Endothelial cell (in vitro differentiated cells): Measurements from ENCODE around the gene RRBP1. TPM values are rescaled to one million over a fixed set of nuclear protein-coding genes. Genes with fewer than 3 reads are reported as not detected.

ENCODE experiments used
- DNase-seq: peaks from one replicate; pipeline ENCODE4 v3.0.0; 2021; ENCODE audit warnings: low spot score
- H3K27ac Mint-ChIP-seq: one replicate; pipeline ENCODE4 v1.8.0; 2021; ENCODE audit warnings: mixed read lengths, inconsistent platforms; ENCODE audit not compliant: unreplicated experiment
- H3K27me3 Mint-ChIP-seq: one replicate; pipeline ENCODE4 v1.8.0; 2021; ENCODE audit warnings: mild to moderate bottlenecking, moderate library complexity, mixed read lengths, inconsistent platforms; ENCODE audit not compliant: unreplicated experiment
- H3K36me3 Mint-ChIP-seq: one replicate; pipeline ENCODE4 v1.8.0; 2021; ENCODE audit warnings: mild to moderate bottlenecking, low read depth, mixed read lengths, inconsistent platforms; ENCODE audit not compliant: unreplicated experiment
- H3K4me1 Mint-ChIP-seq: one replicate; pipeline ENCODE4 v1.8.0; 2021; ENCODE audit warnings: mild to moderate bottlenecking, mixed read lengths, inconsistent platforms; ENCODE audit not compliant: unreplicated experiment
- H3K4me3 Mint-ChIP-seq: one replicate; pipeline ENCODE4 v1.8.0; 2021; ENCODE audit warnings: mild to moderate bottlenecking, mixed read lengths, inconsistent platforms; ENCODE audit not compliant: unreplicated experiment
- H3K9me3 Mint-ChIP-seq: one replicate; pipeline ENCODE4 v1.8.0; 2021; ENCODE audit warnings: mixed read lengths, inconsistent platforms; ENCODE audit not compliant: unreplicated experiment
- total RNA-seq: library from RNA; stranded (reverse); fragmentation: NEBNext Ultra II Directional; extraction: Animal tissue kit (Norgen Biotek cat#: 25700); gene quantifications from one replicate; pipeline ENCODE4 v1.2.1, GENCODE V29; 2021; ENCODE audit not compliant: unreplicated experiment
- TF ChIP-seq, protein P1 (sequence below): fragments of 200-600 bp; sonication (generic); IDR thresholded peaks from one replicate; pipeline ENCODE4 v1.5.0; 2021; ENCODE audit warnings: antibody characterized with exemption; ENCODE audit not compliant: unreplicated experiment

The RRBP1 gene
- total RNA-seq, 1 donor from 2014 or later: 179 TPM

DNA sequence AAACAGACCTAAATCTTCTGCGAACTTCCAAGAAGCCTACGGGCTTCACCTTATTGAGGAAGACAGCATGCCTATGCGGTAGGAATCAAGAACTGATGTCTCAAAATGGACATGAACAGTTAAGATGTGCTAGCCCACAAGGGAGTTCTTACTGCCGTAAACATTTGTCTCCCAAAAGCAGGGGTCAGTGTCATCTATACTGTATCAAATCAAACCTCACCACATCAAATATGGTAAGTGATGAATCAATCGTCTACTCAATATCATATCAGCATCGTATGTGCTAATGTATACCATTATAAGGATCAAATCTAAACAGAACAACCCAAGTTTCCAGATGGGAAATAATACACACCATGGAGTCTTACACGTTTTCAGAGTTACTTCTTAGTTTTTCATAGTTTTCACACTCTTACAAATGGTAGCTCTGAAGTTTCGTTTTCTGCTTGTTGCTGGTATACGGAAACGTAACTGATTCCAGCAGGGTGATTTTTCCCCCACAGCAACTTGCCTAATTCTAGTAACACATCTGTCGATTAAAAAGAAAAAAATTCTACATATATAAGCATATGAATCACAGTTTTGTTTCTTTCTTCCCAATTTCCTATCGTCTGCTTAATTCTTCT is 12.6 kb downstream of the RRBP1 start:
- Mint-ChIP-seq H3K9me3 (no peaks in the 10 kb centered on the region), H3K27ac (no peak overlapping the region), H3K4me1 (peaks cover 25% of the 10 kb centered on the region), H3K27me3 (no peaks in the 10 kb centered on the region), H3K36me3 (no peaks in the 10 kb centered on the region), H3K4me3 (no peak overlapping the region)
- DNase-seq: no peak
- TF ChIP-seq, protein P1, sequence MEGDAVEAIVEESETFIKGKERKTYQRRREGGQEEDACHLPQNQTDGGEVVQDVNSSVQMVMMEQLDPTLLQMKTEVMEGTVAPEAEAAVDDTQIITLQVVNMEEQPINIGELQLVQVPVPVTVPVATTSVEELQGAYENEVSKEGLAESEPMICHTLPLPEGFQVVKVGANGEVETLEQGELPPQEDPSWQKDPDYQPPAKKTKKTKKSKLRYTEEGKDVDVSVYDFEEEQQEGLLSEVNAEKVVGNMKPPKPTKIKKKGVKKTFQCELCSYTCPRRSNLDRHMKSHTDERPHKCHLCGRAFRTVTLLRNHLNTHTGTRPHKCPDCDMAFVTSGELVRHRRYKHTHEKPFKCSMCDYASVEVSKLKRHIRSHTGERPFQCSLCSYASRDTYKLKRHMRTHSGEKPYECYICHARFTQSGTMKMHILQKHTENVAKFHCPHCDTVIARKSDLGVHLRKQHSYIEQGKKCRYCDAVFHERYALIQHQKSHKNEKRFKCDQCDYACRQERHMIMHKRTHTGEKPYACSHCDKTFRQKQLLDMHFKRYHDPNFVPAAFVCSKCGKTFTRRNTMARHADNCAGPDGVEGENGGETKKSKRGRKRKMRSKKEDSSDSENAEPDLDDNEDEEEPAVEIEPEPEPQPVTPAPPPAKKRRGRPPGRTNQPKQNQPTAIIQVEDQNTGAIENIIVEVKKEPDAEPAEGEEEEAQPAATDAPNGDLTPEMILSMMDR: no peak

DNA sequence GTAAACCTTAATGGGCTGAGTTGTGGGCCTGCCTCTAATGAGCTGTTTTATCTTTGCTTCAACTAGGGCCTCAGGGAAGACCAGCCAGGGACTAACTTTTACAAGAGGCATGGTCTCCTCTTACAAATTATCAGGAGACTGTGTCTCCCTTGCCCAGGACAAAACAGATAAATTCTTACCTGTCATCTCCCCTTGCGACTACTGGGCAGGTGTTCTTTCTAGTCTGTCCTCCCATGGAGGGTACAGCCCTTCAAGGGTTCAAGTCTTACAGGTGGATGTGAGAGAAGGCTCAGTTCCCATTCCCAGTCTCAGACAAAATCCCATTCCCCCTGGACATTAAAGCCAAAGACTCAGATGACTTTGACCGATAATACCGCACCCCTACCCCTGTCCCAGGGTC is 13.6 kb downstream of the RRBP1 start:
- peaks cover 29% of the 10 kb centered on the region for H3K4me1 Mint-ChIP-seq
- no peak overlapping the region for H3K4me3 Mint-ChIP-seq
- DNase-seq: no peak

DNA sequence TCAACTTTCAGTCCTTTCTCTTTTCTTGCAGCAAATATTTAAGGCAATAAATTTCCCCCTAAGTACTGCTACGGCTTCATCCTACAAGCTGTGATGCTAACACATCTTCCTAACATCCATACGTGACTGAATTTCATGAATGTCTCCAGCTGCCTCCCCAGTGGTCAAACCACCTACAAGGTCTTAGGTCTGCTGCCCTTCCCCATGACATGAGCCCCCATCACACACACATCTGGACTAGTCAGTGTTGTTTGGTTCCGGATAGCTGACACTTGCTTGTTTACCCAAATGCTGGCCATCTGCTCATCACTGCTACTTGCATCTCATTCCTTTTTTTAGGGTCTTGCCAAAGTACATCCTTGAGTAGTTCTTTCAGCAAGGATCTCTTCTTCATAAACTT is 14.6 kb downstream of the RRBP1 start:
- Mint-ChIP-seq H3K4me1 (peaks cover 29% of the 10 kb centered on the region), H3K27ac (no peak overlapping the region), H3K36me3 (no peaks in the 10 kb centered on the region), H3K4me3 (no peak overlapping the region), H3K9me3 (no peaks in the 10 kb centered on the region), H3K27me3 (no peaks in the 10 kb centered on the region)
- TF ChIP-seq, protein P1: no peak
- DNase-seq: no peak

More for the DNA sequence above, 13.6 kb downstream of the RRBP1 start:
- TF ChIP-seq, protein P1: no peak
- Mint-ChIP-seq H3K27me3 (no peaks in the 10 kb centered on the region), H3K27ac (no peak overlapping the region), H3K36me3 (no peaks in the 10 kb centered on the region), H3K9me3 (no peaks in the 10 kb centered on the region)

DNA sequence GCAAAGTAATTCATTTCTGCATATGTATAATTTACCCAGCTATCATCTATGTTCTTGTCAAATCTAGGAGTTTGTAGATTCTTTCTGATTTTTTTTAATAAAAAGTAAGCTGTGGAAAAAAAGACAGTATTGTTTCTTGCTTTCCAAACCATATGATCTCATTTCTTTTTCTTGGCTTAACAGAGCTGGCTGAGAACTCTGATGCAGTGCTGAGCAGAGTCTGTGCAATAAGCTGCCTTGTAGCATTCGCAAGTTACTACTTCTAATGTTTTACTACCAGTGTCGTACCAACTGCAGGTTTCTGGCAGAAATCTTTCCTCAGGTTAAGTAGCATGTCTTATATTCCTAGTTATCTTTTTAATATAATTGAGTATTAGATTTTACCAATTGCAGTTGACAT is 15.6 kb downstream of the RRBP1 start:
- H3K27me3 Mint-ChIP-seq: no peaks in the 10 kb centered on the region
- H3K4me3 Mint-ChIP-seq: no peak overlapping the region
- H3K9me3 Mint-ChIP-seq: no peaks in the 10 kb centered on the region
- H3K36me3 Mint-ChIP-seq: no peaks in the 10 kb centered on the region
- peaks cover 35% of the 10 kb centered on the region for H3K4me1 Mint-ChIP-seq
- DNase-seq: no peak
- TF ChIP-seq, protein P1: no peak
- H3K27ac Mint-ChIP-seq: no peak overlapping the region

DNA sequence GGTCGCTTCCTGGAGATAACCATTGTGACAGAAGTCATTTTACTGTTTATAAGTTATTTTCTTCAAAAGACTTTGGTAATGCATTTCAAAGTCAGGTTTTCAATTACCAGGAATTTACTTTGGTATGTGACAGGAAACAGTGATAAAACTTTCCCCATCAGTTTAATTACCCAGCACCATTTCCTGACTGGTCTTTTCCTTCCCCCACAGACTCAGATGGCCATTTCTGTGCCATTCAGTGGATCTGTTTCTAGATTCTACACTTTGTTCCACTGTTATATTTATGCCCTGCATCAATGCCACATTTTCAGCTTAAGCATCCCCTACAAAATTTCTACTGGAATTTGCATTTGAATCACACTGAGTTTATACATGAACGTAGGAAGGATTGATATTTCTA is 16.3 kb downstream of the RRBP1 start:
- no peak for DNase-seq
- TF ChIP-seq, protein P1: no peak
- H3K27ac Mint-ChIP-seq: peak overlapping the region; percentile 44
- no peak overlapping the region for H3K4me3 Mint-ChIP-seq
- H3K4me1 Mint-ChIP-seq: peaks cover 36% of the 10 kb centered on the region
- no peaks in the 10 kb centered on the region for H3K27me3 Mint-ChIP-seq
- no peaks in the 10 kb centered on the region for H3K9me3 Mint-ChIP-seq
- H3K36me3 Mint-ChIP-seq: peaks cover 3% of the 10 kb centered on the region
